Parathyroid adenoma (tissue), 2 donors: ENCODE data around the gene CNOT10.
"Not testable (repeated sequence)": the region's sequence is repeated elsewhere in the genome, so short reads cannot be mapped to it uniquely, and the experiment has no call there.

Source experiments
- H2AFZ ChIP-seq: fragments of 300-600 bp; sonication (generic); one replicate; pipeline ENCODE4 v1.7.0; 2017; ENCODE audit warnings: antibody characterized with exemption, mild to moderate bottlenecking
- H3K27ac ChIP-seq: fragments of 300-600 bp; sonication (generic); one replicate; pipeline ENCODE4 v1.7.0; 2017
- H3K27me3 ChIP-seq: fragments of 300-600 bp; sonication (generic); one replicate; pipeline ENCODE4 v1.7.0; 2017; ENCODE audit warnings: low read length; ENCODE audit not compliant: control insufficient read depth, insufficient read depth
- H3K36me3 ChIP-seq: fragments of 300-600 bp; sonication (generic); one replicate; pipeline ENCODE4 v1.7.0; 2017; ENCODE audit warnings: low read length; ENCODE audit not compliant: control insufficient read depth, insufficient read depth
- H3K4me1 ChIP-seq: fragments of 300-600 bp; sonication (generic); one replicate; pipeline ENCODE4 v1.7.0; 2017; ENCODE audit warnings: control low read depth
- H3K4me2 ChIP-seq: fragments of 300-600 bp; sonication (generic); one replicate; pipeline ENCODE4 v1.7.0; 2017; ENCODE audit warnings: low read length
- H3K4me3 ChIP-seq: fragments of 300-600 bp; sonication (generic); one replicate; pipeline ENCODE4 v1.7.0; 2017; ENCODE audit warnings: low read depth, low read length
- H3K79me2 ChIP-seq: fragments of 300-600 bp; sonication (generic); one replicate; pipeline ENCODE4 v1.7.0; 2017; ENCODE audit warnings: control low read depth
- H3K9ac ChIP-seq: fragments of 300-600 bp; sonication (generic); one replicate; pipeline ENCODE4 v1.7.0; 2017; ENCODE audit warnings: mild to moderate bottlenecking
- H3K9me3 ChIP-seq: fragments of 300-600 bp; sonication (generic); one replicate; pipeline ENCODE4 v1.7.0; 2017; ENCODE audit warnings: low read length; ENCODE audit not compliant: control insufficient read depth
- TF ChIP-seq, protein P1 (sequence below): fragments of 300-600 bp; sonication (generic); IDR thresholded peaks from one replicate; pipeline ENCODE4 v1.7.0; 2017; ENCODE audit warnings: antibody characterized with exemption, mild to moderate bottlenecking
- donor health status: primary hyperparathyroidism.

Gene CNOT10

DNA sequence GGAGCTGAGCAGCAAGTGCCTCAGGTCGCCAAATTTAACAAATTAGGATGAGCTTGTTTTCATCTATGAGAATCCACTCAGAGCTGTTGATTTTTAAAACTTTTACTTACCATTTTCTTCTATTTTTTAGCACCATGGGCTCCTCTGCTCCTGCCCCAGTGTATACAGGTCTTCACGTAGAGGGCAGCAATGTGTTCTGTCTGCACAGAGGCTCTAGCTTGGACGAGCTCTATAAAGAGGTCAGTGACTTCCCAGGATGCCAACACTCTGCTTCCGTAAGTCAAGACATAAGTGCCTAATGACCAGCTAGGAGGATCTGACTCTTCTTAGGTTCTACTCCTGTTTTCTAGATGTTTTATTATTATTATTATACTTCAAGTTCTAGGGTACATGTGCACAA, 41.2 kb upstream of the CNOT10 start:
- H3K27ac ChIP-seq, result no peak overlapping the region
- H3K9ac ChIP-seq, result no peak overlapping the region
- TF ChIP-seq, protein P1, sequence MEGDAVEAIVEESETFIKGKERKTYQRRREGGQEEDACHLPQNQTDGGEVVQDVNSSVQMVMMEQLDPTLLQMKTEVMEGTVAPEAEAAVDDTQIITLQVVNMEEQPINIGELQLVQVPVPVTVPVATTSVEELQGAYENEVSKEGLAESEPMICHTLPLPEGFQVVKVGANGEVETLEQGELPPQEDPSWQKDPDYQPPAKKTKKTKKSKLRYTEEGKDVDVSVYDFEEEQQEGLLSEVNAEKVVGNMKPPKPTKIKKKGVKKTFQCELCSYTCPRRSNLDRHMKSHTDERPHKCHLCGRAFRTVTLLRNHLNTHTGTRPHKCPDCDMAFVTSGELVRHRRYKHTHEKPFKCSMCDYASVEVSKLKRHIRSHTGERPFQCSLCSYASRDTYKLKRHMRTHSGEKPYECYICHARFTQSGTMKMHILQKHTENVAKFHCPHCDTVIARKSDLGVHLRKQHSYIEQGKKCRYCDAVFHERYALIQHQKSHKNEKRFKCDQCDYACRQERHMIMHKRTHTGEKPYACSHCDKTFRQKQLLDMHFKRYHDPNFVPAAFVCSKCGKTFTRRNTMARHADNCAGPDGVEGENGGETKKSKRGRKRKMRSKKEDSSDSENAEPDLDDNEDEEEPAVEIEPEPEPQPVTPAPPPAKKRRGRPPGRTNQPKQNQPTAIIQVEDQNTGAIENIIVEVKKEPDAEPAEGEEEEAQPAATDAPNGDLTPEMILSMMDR, result no peak
- no peaks in the 10 kb centered on the region for H3K9me3 ChIP-seq
- H2AFZ ChIP-seq, result no peak overlapping the region
- H3K79me2 ChIP-seq, result no peaks in the 10 kb centered on the region
- no peaks in the 10 kb centered on the region for H3K4me1 ChIP-seq
- no peak overlapping the region for H3K4me2 ChIP-seq
- no peak overlapping the region for H3K4me3 ChIP-seq
- H3K27me3 ChIP-seq, result no peaks in the 10 kb centered on the region
- H3K36me3 ChIP-seq, result no peaks in the 10 kb centered on the region

- H2AFZ ChIP-seq, result no peak overlapping the region
- H3K4me2 ChIP-seq, result no peak overlapping the region
- H3K27me3 ChIP-seq, result no peaks in the 10 kb centered on the region
- no peaks in the 10 kb centered on the region for H3K4me1 ChIP-seq
- H3K9ac ChIP-seq, result no peak overlapping the region
- TF ChIP-seq, protein P1, result no peak
- H3K79me2 ChIP-seq, result no peaks in the 10 kb centered on the region
- H3K27ac ChIP-seq, result no peak overlapping the region
- no peaks in the 10 kb centered on the region for H3K9me3 ChIP-seq
- H3K36me3 ChIP-seq, result no peaks in the 10 kb centered on the region
- no peak overlapping the region for H3K4me3 ChIP-seq
These were observed 40.6 kb upstream of the CNOT10 start for GRCh38 chr3:32644380-32644779.

DNA sequence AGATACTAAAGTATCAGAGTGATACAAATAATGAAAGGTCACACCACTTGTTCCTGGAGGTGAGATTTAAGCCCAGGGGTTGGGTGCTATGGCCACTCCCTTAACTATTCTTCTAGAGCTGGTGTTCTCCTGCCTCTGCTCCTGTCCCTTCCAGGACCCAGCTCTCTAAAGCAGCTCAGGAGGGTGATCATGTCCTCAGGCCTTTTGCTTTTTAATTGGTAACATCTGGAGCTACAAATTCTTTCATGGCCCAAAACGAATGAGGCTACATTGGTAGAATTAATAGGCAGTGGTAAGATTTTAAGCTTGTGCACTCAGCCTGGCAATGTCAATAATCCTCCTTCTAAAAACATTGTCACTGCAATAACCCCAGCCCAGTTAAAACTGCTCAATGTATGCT, 38.2 kb upstream of the CNOT10 start:
- no peaks in the 10 kb centered on the region for H3K27me3 ChIP-seq
- H3K4me1 ChIP-seq, result no peaks in the 10 kb centered on the region
- H3K36me3 ChIP-seq, result no peaks in the 10 kb centered on the region
- no peak overlapping the region for H3K27ac ChIP-seq
- H3K9me3 ChIP-seq, result no peaks in the 10 kb centered on the region
- TF ChIP-seq, protein P1, result no peak
- H3K4me3 ChIP-seq, result no peak overlapping the region
- H3K4me2 ChIP-seq, result no peak overlapping the region
- no peak overlapping the region for H3K9ac ChIP-seq
- no peak overlapping the region for H2AFZ ChIP-seq
- H3K79me2 ChIP-seq, result no peaks in the 10 kb centered on the region

- H3K4me3 ChIP-seq, H3K36me3 ChIP-seq, H3K4me1 ChIP-seq, H3K27me3 ChIP-seq, H3K9ac ChIP-seq, H3K27ac ChIP-seq, H2AFZ ChIP-seq, H3K79me2 ChIP-seq, H3K9me3 ChIP-seq, H3K4me2 ChIP-seq: not testable (repeated sequence)
These were observed 32.5 kb upstream of the CNOT10 start for GRCh38 chr3:32652337-32653100.

GRCh38 chr3:32655167-32655566, 29.8 kb upstream of the CNOT10 start:
- Histone ChIP-seq H3K36me3 (no peaks in the 10 kb centered on the region), H3K4me2 (no peak overlapping the region), H3K9me3 (no peaks in the 10 kb centered on the region), H3K79me2 (no peaks in the 10 kb centered on the region), H2AFZ (no peak overlapping the region), H3K27me3 (no peaks in the 10 kb centered on the region), H3K4me3 (no peak overlapping the region), H3K27ac (no peak overlapping the region), H3K4me1 (no peaks in the 10 kb centered on the region), H3K9ac (no peak overlapping the region)
- TF ChIP-seq, protein P1, result no peak
